DOHH2 (cell line): ENCODE measurements around the gene TMEM79.

Experiments used
- H3F3A ChIP-seq: fragments of 200-600 bp; sonication (generic), shearing (Covaris generic); 2 replicates; pipeline ENCODE4 v1.6.0; 2016; ENCODE audit warnings: antibody characterized with exemption, mild to moderate bottlenecking; ENCODE audit not compliant: control insufficient read depth, insufficient read depth
- H3K27ac ChIP-seq: fragments of 200-600 bp; sonication (generic); 2 replicates; pipeline ENCODE4 v1.5.1; 2014; ENCODE audit warnings: low read depth, mild to moderate bottlenecking, low read length, moderate library complexity
- H3K27me3 ChIP-seq: fragments of 200-600 bp; sonication (generic); 2 replicates; pipeline ENCODE4 v1.6.1; 2014; ENCODE audit warnings: mild to moderate bottlenecking, low read length, mixed read lengths; ENCODE audit not compliant: control insufficient read depth
- H3K36me3 ChIP-seq: fragments of 200-600 bp; sonication (generic); 2 replicates; pipeline ENCODE4 v1.6.1; 2014; ENCODE audit warnings: mild to moderate bottlenecking, low read length, moderate library complexity, mixed read lengths; ENCODE audit not compliant: control insufficient read depth
- H3K4me1 ChIP-seq: fragments of 200-600 bp; sonication (generic); 2 replicates; pipeline ENCODE4 v1.6.1; 2014; ENCODE audit warnings: mild to moderate bottlenecking, low read length, mixed read lengths; ENCODE audit not compliant: control insufficient read depth
- H3K4me2 ChIP-seq: fragments of 200-600 bp; sonication (generic); 2 replicates; pipeline ENCODE4 v1.6.0; 2014; ENCODE audit warnings: mild to moderate bottlenecking, low read length, moderate library complexity
- H3K4me3 ChIP-seq: fragments of 200-600 bp; sonication (generic); 2 replicates; pipeline ENCODE4 v1.5.1; 2014; ENCODE audit warnings: mild to moderate bottlenecking, low read length, mixed read lengths
- H3K79me2 ChIP-seq: fragments of 200-600 bp; sonication (generic); 2 replicates; pipeline ENCODE4 v1.6.1; 2014; ENCODE audit warnings: mild to moderate bottlenecking, low read length, mixed read lengths; ENCODE audit not compliant: control insufficient read depth
- H3K9me2 ChIP-seq: fragments of 200-600 bp; sonication (generic); replicated peaks from 2 replicates; pipeline ENCODE4 v1.6.1; 2014; ENCODE audit warnings: mild to moderate bottlenecking, low read length, mixed read lengths; ENCODE audit not compliant: control insufficient read depth
- H3K9me3 ChIP-seq: fragments of 200-600 bp; sonication (generic); 2 replicates; pipeline ENCODE4 v1.6.1; 2014; ENCODE audit warnings: antibody characterized with exemption, low read length, mixed read lengths; ENCODE audit not compliant: control insufficient read depth, insufficient read depth
- H4K20me1 ChIP-seq: fragments of 200-600 bp; sonication (generic); 2 replicates; pipeline ENCODE4 v1.6.0; 2014; ENCODE audit warnings: low read depth, mild to moderate bottlenecking, antibody characterized with exemption, low read length, moderate library complexity; ENCODE audit not compliant: control insufficient read depth, insufficient read depth
- EZH2phosphoT487 ChIP-seq: fragments of 200-600 bp; sonication (generic); IDR thresholded peaks from 2 replicates; pipeline ENCODE4 v1.6.1; 2017; ENCODE audit warnings: borderline replicate concordance, mild to moderate bottlenecking, antibody characterized with exemption, low read length, moderate library complexity, mixed read lengths
- TF ChIP-seq, protein P1 (sequence below): fragments of 200-600 bp; sonication (generic); IDR thresholded peaks from one replicate; pipeline ENCODE4 v1.5.1; 2014; ENCODE audit warnings: antibody characterized with exemption, mild to moderate bottlenecking, low read depth, low read length; ENCODE audit not compliant: poor library complexity, severe bottlenecking

Gene TMEM79

DNA sequence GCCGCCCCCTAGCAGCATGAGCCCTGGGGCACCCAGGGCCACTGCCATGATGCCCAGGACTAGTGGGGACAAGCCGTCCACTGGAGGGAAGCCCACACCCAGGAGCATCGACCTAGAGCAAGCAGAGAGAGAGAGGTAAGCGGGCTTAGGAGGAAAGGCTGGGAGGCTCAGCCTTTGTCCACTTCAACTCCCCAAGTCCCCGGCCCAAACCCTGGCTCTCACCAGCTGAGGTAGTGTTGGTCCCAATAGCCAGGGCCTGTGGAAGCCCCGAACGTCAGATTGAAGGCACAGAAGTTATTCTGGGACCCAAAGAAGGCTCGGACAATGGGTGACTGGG, 8.9 kb downstream of the TMEM79 start:
- no peaks in the 10 kb centered on the region; the same call in 1 of the 2 replicates for H3K4me1 ChIP-seq
- peaks cover 10% of the 10 kb centered on the region; the same call in 1 of the 2 replicates for H3K36me3 ChIP-seq
- H3K27ac ChIP-seq, result no peak overlapping the region
- H3K9me3 ChIP-seq, result no peaks in the 10 kb centered on the region
- no peak overlapping the region for H3K4me2 ChIP-seq
- no peak overlapping the region for H3K4me3 ChIP-seq
- 0 out of 2 replicates have a peak, but pooled peaks cover 3% of the 10 kb centered on the region for H3F3A ChIP-seq
- no peak for TF ChIP-seq EZH2phosphoT487
- TF ChIP-seq, protein P1, sequence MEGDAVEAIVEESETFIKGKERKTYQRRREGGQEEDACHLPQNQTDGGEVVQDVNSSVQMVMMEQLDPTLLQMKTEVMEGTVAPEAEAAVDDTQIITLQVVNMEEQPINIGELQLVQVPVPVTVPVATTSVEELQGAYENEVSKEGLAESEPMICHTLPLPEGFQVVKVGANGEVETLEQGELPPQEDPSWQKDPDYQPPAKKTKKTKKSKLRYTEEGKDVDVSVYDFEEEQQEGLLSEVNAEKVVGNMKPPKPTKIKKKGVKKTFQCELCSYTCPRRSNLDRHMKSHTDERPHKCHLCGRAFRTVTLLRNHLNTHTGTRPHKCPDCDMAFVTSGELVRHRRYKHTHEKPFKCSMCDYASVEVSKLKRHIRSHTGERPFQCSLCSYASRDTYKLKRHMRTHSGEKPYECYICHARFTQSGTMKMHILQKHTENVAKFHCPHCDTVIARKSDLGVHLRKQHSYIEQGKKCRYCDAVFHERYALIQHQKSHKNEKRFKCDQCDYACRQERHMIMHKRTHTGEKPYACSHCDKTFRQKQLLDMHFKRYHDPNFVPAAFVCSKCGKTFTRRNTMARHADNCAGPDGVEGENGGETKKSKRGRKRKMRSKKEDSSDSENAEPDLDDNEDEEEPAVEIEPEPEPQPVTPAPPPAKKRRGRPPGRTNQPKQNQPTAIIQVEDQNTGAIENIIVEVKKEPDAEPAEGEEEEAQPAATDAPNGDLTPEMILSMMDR, result no peak
- H3K79me2 ChIP-seq, result no peaks in the 10 kb centered on the region
- H4K20me1 ChIP-seq, result no peaks in the 10 kb centered on the region
- no peaks in the 10 kb centered on the region for H3K9me2 ChIP-seq
- no peaks in the 10 kb centered on the region for H3K27me3 ChIP-seq

DNA sequence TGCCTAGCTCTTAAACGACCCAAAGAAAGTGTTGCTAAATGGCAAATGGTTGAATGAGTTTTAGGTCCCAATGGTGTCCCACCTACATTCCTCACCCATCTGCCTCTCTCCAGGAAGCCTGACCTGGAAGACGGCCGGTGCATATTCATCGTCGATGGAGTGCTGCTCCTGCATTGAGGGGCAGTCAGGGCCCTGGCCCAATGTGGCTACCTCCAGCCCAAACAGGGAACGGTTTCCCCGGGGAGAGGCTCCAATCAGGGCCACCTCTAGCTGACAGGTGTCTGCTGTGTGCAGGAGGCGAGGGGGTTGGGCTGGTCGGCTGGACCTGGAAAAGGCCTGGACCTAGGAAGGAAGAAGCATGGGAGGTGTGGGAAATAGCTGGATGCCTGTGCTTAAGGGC, 9.8 kb downstream of the TMEM79 start:
- Histone ChIP-seq H3K27ac (no peak overlapping the region), H3K36me3 (peaks cover 6% of the 10 kb centered on the region; the same call in 1 of the 2 replicates), H3K4me2 (no peak overlapping the region), H3F3A (0 out of 2 replicates have a peak, but pooled peaks cover 3% of the 10 kb centered on the region), H4K20me1 (no peaks in the 10 kb centered on the region), H3K4me1 (no peaks in the 10 kb centered on the region; the same call in 1 of the 2 replicates), H3K27me3 (no peaks in the 10 kb centered on the region), H3K9me3 (no peaks in the 10 kb centered on the region), H3K9me2 (no peaks in the 10 kb centered on the region), H3K79me2 (no peaks in the 10 kb centered on the region), H3K4me3 (no peak overlapping the region)
- TF ChIP-seq EZH2phosphoT487, result no peak
- TF ChIP-seq, protein P1, result no peak

DNA sequence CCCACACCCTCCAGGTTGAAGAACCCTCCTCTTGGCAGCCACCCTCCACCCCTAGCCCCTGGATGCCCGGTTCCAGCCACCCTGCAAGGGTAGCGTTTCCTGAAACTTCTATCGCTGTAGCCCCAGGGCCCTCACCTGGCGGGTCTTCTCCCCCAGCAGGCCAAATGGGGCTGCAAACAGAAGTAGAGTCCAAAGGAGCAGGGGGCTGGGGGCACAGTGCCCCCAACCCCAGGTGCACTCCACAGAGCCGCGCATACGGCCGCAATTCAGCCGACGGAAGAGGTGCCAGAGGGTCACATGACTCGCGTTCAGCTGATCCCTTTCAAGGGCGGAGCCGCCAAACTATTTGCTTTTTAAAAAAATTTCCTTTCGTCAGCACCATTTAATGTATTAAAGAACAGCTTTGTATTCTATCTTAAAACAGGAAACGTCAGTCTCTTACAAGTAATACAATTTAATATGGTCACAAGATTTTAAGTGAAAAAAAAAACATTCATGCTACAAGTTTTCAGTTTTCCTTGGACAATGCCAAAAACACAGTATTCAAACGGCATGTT, 11.3 kb downstream of the TMEM79 start, which contains the start of gene GLMP:
GLMP (minus strand) TSS at position 289 of the 557 bp plus-strand sequence; CDS start at position 255, 34 bp downstream.
- Histone ChIP-seq H3K79me2 (no peaks in the 10 kb centered on the region), H3K36me3 (peaks cover 6% of the 10 kb centered on the region; the same call in 1 of the 2 replicates), H3K4me2 (peak within 1 kb of the TSS; percentile 57), H3K9me3 (no peaks in the 10 kb centered on the region), H3K27ac (no peak within 1 kb of the TSS), H3K4me1 (no peaks in the 10 kb centered on the region; the same call in 1 of the 2 replicates), H3F3A (0 out of 2 replicates have a peak, but pooled peaks cover 2% of the 10 kb centered on the region), H4K20me1 (no peaks in the 10 kb centered on the region), H3K4me3 (peak within 1 kb of the TSS; percentile 63), H3K27me3 (no peaks in the 10 kb centered on the region), H3K9me2 (no peaks in the 10 kb centered on the region)
- TF ChIP-seq, protein P1, result no peak
- no peak for TF ChIP-seq EZH2phosphoT487
